T1000 (cell line): ENCODE results near the gene TENT4A.

Experiments used
- DNase-seq: peaks from one replicate; lab custom pipeline; 2025; ENCODE audit warnings: mixed read lengths; lab: John Stamatoyannopoulos, UW

The TENT4A gene

GRCh38 chr5:6732634-6733410 is 19.6 kb downstream of the TENT4A start:
- DNase-seq = peak; percentile 73

- DNase-seq = no peak
Observed at GRCh38 chr5:6733411-6734242, 20.4 kb downstream of the TENT4A start.

- no peak for DNase-seq
Observed at GRCh38 chr5:6734243-6734700, 21.0 kb downstream of the TENT4A start.

- no peak for DNase-seq
Observed at GRCh38 chr5:6734781-6735180, 21.5 kb downstream of the TENT4A start.

GRCh38 chr5:6736106-6736505 is 22.9 kb downstream of the TENT4A start:
- no peak for DNase-seq

GRCh38 chr5:6736524-6737042 is 23.4 kb downstream of the TENT4A start:
- no peak for DNase-seq

GRCh38 chr5:6737043-6737941 is 24.1 kb downstream of the TENT4A start:
- no peak for DNase-seq

GRCh38 chr5:6739603-6740002 is 26.4 kb downstream of the TENT4A start:
- no peak for DNase-seq

- no peak for DNase-seq
Observed at GRCh38 chr5:6740586-6741150, 27.4 kb downstream of the TENT4A start.

GRCh38 chr5:6742081-6742758 is 29.0 kb downstream of the TENT4A start:
- DNase-seq = no peak

GRCh38 chr5:6743161-6743560 is 29.9 kb downstream of the TENT4A start:
- no peak for DNase-seq

- DNase-seq = no peak
Observed at GRCh38 chr5:6744841-6745705, 31.8 kb downstream of the TENT4A start.

GRCh38 chr5:6745706-6746222 is 32.5 kb downstream of the TENT4A start:
- DNase-seq = no peak

- no peak for DNase-seq
Observed at GRCh38 chr5:6746244-6746643, 33.0 kb downstream of the TENT4A start.

- no peak for DNase-seq
Observed at GRCh38 chr5:6747103-6747502, 33.9 kb downstream of the TENT4A start.

- no peak for DNase-seq
Observed at GRCh38 chr5:6748142-6748541, 34.9 kb downstream of the TENT4A start.

GRCh38 chr5:6749026-6749716 is 35.9 kb downstream of the TENT4A start:
- DNase-seq = no peak

- DNase-seq = no peak
Observed at GRCh38 chr5:6750142-6750840, 37.1 kb downstream of the TENT4A start.
